ENCODE data around the gene SMAGP. TPM values are rescaled to one million over a fixed set of nuclear protein-coding genes. Genes with fewer than 3 reads are reported as not detected.
"Not testable (repeated sequence)": the region's sequence is repeated elsewhere in the genome, so short reads cannot be mapped to it uniquely, and the experiment has no call there.

SMAGP gene
- total and polyA plus RNA-seq, 9 donors = 5.2 to 36.5 (median 9.4) TPM

- Histone ChIP-seq H3K36me3 (no peaks in the 10 kb centered on the region), H3K27me3 (no peaks in the 10 kb centered on the region), H3K9me3 (no peaks in the 10 kb centered on the region), H3K4me3 (no peak overlapping the region), H3K4me1 (ENCODE audit: insufficient read depth) (no peaks in the 10 kb centered on the region), H3K27ac (no peak overlapping the region)
- 84 to 95% (median 92%) methylated on average over 1 of the region's 1 CpG for WGBS, 3 donors
- intact Hi-C loops (cut with DNase I) = no loop called here
- TF ChIP-seq CTCF (IDR thresholded peaks at IDR 0.05) = no peak
- TF ChIP-seq EP300 (IDR thresholded peaks at IDR 0.05) = no peak
- no peak for TF ChIP-seq POLR2A (IDR thresholded peaks at IDR 0.05)
- no peak for DNase-seq
These were observed 42.3 kb downstream of the SMAGP start for GRCh38 chr12:51227962-51228361.

- H3K4me1 ChIP-seq (ENCODE audit: insufficient read depth); H3K27me3 ChIP-seq; DNase-seq; H3K36me3 ChIP-seq; H3K9me3 ChIP-seq; intact Hi-C loops (cut with DNase I); H3K27ac ChIP-seq; H3K4me3 ChIP-seq: not testable (repeated sequence)
- 82 to 90% (median 86%) methylated on average over 5 of the region's 5 CpGs for WGBS, 3 donors
These were observed 43.1 kb downstream of the SMAGP start for GRCh38 chr12:51227112-51227511.

GRCh38 chr12:51225771-51226170, 44.4 kb downstream of the SMAGP start:
- no peak for TF ChIP-seq CTCF (IDR thresholded peaks at IDR 0.05)
- TF ChIP-seq EP300 (IDR thresholded peaks at IDR 0.05) = no peak
- TF ChIP-seq POLR2A (IDR thresholded peaks at IDR 0.05) = no peak
- Histone ChIP-seq H3K27ac (no peak overlapping the region), H3K9me3 (no peaks in the 10 kb centered on the region), H3K27me3 (no peaks in the 10 kb centered on the region), H3K4me3 (no peak overlapping the region), H3K36me3 (no peaks in the 10 kb centered on the region), H3K4me1 (ENCODE audit: insufficient read depth) (peaks cover 3% of the 10 kb centered on the region)
- intact Hi-C loops (cut with DNase I) = no loop called here
- no peak for DNase-seq
- WGBS, 3 donors = 89 to 92% (median 91%) methylated on average over 2 of the region's 2 CpGs

GRCh38 chr12:51225234-51225633, 45.0 kb downstream of the SMAGP start:
- intact Hi-C loops (cut with DNase I) = no loop called here
- H3K4me1 ChIP-seq (ENCODE audit: insufficient read depth) = peaks cover 3% of the 10 kb centered on the region
- 91 to 92% (median 92%) methylated on average over 4 of the region's 4 CpGs for WGBS, 3 donors
- DNase-seq = no peak
- no peaks in the 10 kb centered on the region for H3K27me3 ChIP-seq
- H3K36me3 ChIP-seq = no peaks in the 10 kb centered on the region
- no peak overlapping the region for H3K4me3 ChIP-seq
- no peak overlapping the region for H3K27ac ChIP-seq
- TF ChIP-seq CTCF (IDR thresholded peaks at IDR 0.05) = no peak
- no peak for TF ChIP-seq EP300 (IDR thresholded peaks at IDR 0.05)
- no peak for TF ChIP-seq POLR2A (IDR thresholded peaks at IDR 0.05)
- H3K9me3 ChIP-seq = no peaks in the 10 kb centered on the region

- no peak for DNase-seq
- Histone ChIP-seq H3K27me3 (no peaks in the 10 kb centered on the region), H3K27ac (no peak overlapping the region), H3K4me1 (ENCODE audit: insufficient read depth) (peaks cover 3% of the 10 kb centered on the region), H3K4me3 (no peak overlapping the region), H3K36me3 (no peaks in the 10 kb centered on the region), H3K9me3 (no peaks in the 10 kb centered on the region)
- TF ChIP-seq CTCF (IDR thresholded peaks at IDR 0.05) = no peak
- no peak for TF ChIP-seq POLR2A (IDR thresholded peaks at IDR 0.05)
- TF ChIP-seq EP300 (IDR thresholded peaks at IDR 0.05) = no peak
- intact Hi-C loops (cut with DNase I) = no loop called here
- WGBS, 3 donors = 85 to 89% (median 85%) methylated on average over 3 of the region's 3 CpGs
These were observed 45.6 kb downstream of the SMAGP start for GRCh38 chr12:51224625-51225024.

Measured in ovary (tissue), 9 donors.